ENCODE results near the gene NDUFS7.
"Not testable (repeated sequence)": the region's sequence is repeated elsewhere in the genome, so short reads cannot be mapped to it uniquely, and the experiment has no call there.

Gene NDUFS7

DNA sequence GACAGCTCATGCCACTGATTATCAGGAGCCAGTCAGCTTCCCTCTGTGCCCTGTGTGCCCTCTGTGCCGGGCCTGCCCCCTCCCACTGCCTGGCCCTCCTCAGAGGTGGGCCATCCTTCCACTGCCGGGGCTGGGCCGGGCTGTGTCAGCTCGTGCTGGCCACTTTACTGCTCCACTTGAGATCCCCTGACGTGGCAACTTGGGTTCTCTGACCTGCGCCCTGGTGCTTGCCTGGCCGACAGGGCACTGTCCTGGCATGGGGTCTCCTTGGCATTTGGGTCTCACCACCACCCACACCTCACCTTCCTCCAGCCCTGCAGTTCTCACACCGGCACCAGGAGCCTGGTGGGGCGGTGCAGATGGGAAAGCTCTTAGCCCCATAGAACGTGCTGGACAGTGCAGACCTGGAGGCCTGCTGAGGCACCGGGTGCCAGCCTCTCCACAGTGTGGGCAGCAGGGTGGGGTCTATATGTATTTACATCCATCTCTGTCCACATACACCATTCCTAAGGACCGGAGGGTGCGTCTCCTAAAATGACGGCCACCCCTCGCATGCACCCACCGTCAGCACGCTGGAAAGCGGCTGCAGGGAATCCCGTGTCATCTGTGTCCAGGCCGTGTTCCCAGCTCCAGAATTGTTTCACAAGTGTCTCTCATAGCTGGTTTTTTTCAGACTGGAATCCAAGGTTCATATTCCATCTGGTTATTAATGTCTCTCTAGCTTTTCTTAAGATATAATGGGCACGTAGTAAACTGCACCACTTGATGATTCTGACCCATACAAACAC, 35.4 kb downstream of the NDUFS7 start:
- DNase-seq (ENCODE audit: low spot score) = no peak

DNA sequence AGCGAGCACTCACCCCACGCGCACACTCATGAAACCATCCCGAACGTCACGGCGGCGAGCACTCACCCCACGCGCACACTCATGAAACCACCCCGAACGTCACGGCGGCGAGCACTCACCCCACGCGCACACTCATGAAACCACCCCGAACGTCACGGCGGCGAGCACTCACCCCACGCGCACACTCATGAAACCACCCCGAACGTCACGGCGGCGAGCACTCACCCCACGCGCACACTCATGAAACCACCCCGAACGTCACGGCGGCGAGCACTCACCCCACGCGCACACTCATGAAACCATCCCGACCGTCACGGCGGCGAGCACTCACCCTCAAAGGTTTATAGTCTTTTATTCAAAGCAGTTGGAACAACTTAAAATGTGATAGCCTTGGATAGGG, 36.4 kb downstream of the NDUFS7 start:
- not testable (repeated sequence) for DNase-seq (ENCODE audit: low spot score)

DNA sequence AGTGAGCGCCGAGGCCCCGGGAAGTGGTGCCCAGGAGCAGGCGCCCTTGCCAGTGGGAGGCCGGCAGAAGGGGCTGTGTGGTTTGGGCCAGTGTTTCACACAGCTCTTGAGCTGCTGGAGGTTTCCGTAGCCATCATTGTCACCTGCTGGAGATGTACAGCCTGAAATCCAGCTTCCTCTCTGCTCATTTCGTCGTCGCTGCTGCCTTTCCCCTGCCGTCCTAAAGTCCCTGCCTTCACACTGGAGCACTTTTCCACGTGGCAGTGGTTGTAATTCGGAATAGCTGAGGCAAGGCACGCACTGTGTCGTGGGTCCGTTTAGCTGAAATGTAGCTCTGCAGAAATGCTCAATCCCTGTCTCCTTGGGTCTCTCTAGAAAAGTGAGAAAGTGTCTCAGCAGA, 36.9 kb downstream of the NDUFS7 start:
- no peak for DNase-seq (ENCODE audit: low spot score)

DNA sequence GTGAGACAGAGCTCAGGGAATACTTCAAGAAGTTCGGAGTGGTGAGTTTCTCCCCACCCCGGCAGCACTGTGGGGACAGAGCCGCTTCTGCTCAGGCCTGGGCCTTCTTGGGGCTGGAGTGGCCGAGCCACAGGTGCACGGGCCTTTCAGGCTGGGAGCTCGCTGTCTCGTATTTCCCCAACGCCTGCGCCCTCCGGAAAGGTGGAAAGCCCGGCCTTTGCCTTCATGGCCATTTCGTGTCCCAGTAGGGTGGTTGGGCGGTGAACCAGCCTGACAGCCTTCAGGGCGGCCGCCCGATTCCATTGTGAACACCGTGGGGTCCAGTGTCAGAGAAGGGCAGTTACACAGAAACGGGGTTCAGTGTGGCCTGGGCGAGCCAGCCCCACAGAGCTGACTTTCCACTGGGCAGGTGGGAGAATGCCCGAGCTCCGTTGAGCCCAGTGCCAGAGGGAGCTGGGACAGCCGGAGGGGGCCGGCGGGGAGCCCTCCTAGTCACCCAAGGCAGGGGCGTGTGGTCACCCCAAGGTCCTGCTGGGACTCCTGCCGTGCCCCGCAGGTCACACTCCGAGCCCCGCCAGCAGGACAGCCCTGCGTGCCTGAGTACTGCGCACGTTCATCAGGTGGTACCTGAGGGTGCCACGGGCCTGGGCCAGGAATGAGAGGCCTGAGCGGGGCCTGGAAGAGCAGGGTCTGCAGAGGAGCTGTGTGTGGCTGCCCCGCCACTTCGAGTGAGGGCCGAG, 37.7 kb downstream of the NDUFS7 start:
- no peak for DNase-seq (ENCODE audit: low spot score)

DNA sequence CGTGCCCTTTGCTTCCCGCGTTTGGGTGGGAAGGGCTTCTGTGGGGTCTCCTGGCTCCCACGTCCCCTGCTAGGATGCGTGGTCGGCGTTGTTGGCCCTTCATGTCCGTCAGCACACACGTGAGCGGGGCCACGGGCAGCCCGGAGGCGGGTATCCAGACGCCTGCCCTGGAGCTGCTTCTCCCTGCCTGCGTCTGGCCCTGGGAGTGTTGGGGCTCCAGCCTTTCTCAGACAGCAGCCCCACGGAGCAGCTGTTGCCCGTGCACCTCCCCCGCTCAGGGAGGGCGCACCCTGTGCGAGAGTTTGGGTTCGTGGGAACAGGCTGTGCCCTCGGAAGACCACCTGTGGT, 38.2 kb downstream of the NDUFS7 start:
- DNase-seq (ENCODE audit: low spot score) = no peak

DNA sequence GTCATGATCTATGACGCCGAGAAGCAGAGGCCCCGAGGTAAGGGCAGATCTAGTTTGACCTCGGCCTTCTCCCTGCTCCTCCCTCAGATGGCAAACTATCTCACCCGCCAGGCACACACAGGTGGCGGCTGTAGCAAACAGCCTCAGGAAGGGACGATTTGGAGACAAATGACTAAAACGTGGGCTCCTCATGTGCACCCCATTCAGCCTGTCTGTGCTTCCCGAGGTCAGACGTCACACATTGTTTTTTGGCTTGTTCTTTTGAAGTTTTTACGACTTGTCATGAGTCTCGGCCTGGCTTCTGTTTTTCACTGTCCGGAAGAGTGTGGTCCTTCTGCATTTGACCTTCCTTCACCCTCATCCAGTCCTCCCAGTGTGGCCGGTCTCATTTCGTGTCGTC, 38.7 kb downstream of the NDUFS7 start:
- DNase-seq (ENCODE audit: low spot score) = no peak

DNA sequence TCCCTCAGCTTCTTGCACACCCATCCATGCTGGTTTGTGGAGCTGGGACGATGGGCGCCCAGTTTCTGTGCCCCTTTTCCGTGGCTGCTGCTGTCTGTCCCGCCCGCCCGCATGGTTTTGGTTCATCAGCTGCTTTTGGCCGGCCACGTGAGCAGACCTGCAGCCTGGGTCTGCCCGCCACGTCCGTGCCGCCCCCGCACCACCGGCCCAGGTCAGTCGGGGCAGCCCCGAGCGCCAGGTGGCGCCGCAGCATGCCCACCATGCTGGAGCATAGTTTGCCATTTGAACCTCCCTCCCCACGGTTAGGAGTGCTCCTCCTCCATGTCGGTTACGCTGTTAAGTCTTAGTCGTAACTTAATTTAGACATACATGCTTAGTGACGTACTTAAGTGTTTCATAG, 39.2 kb downstream of the NDUFS7 start:
- no peak for DNase-seq (ENCODE audit: low spot score)

DNA sequence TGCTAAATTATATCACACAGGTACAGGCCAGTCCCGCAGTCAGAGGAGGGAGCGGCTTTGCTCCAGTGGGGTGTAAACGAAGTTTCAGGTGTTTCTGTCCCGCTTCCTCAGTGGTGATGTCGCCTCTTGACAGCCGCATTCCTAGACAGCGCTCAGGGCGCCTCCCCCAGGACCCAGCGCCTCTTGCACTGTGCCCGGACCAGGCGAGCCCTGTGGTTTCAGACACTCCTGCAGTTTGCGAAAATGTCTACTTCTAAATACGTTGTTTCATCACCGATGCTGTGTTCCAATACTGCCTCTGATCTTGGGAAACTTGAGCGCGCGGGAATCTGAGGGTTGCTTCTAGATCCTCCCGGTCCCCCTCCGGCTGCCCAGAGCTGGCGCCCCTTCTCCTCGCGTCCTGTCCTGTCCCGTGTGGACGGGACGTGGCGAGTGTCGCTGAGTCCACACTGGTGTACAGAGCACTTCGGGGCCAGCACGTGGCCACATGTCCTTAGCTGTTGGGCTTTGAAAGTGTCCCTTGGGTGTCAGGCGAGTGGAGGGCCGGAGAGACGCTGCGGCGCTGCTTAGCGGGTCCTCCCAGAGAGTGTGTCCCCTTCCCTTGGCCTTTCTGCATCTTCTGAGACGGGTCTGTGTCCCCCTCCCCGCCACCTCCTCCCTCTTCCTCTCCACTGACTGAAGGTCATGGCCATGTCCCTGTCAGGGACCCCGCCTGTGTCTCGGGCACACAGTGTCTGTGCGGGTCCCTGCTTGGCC, 39.9 kb downstream of the NDUFS7 start:
- no peak for DNase-seq (ENCODE audit: low spot score)

DNA sequence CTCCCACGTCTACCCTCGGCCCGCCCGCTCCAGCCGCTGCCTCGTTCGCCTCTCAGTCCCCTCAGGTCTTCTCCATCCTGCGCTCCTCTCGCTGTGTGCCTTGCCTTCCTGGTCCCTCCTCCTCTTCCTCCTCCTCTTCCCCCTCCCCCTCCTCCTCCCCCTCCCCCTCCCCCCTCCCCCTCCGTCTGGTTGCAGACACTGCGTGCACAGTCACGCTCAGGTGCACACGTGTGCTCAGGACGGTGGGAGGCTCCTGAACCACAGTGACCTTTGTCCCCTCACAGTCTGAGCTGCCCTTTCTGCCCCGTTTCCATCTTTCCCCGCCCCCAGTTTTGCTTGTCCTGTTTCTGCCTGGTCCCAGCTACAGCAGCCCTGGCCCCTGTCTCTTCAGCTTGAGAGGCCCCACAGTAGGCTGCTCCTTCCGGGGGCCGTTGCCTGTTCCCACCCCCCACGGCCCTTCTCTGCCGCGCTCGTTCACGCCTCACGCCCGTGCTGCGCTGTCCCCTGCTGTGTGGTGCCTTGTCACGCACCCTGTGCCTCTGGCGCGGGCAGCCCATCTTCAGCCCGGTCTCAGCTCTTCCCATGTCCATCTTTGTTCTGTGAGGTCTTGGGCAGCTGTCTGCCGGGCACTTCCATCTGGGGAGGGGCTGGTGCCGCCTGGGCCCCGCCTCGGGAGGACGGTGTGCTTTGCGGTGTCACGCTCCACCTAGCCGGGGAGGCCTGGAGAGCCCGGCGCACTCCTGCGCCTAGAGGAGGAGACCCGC, 40.7 kb downstream of the NDUFS7 start:
- DNase-seq (ENCODE audit: low spot score) = no peak

DNA sequence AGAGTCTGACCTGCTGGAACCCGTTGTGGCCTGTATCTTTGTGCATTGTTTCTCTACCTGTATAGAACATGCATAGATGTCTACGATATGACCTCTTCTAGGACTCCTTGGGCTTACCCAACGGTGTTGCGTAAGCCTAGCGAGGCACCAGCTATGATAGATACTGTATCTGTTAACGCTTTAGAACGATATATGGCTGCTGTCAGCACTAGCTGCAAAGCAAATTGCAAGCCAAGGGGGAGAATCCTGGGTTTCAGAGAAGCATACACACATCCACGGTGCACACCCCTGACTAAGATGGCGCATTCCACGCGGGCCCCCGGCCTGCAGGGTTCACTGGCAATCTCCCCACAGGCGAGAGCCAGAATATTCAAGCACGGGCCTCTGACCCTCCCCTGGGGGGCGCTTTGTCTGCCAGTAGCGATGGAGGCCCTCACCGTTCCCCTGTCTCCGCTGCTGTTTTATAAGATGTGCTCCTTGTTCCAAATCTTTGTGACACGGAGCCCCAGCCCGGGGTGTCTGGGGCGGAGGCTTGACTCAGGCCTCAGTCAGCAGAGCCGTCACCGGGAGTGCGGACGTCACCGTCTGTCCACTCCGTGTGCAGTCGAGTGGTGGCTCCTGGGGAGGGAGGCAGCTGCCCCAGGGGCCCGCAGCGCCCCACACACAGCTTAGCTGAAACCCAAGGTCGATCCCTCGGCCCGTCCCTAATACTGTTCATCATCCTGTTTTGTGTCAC, 41.6 kb downstream of the NDUFS7 start:
- no peak for DNase-seq (ENCODE audit: low spot score)

DNA sequence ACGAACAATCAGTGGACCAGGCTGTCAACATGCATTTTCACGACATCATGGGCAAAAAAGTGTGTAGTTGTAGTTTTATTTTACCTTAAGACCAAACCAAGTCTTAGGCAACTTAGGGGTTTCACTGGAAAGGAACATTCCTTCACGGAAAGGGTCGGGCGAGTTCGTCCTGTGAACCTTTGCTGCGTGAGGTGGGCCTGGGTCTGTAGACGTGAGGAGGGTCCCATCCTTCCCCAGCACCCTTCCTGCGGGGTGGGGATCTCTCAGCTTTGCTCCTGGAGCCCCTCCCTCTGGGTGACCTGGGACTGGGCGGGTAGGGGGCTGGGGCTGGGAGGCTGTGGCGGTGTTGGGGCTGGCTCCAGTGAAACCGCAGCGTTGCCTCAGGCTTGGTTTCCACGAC, 42.2 kb downstream of the NDUFS7 start:
- DNase-seq (ENCODE audit: low spot score) = no peak

DNA sequence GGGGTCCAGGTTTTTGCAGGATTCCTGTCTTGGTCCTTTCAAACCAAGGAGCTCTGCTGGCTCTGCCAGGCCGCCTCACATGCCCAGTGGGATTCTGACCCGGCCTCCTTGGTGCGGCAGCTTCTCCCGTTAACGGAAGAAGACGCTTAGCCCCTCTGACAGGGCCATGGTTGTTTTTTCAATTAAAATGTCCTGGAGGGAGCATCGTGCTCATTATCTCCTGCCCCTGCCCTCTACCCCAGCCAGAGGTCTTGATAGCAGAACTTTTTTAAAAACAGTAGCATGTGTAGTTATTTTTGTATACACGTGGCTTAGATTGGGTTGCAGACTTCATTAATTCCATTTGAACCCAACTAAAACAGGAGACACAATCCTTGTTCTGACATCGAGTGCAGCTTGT, 43.0 kb downstream of the NDUFS7 start:
- no peak for DNase-seq (ENCODE audit: low spot score)

DNA sequence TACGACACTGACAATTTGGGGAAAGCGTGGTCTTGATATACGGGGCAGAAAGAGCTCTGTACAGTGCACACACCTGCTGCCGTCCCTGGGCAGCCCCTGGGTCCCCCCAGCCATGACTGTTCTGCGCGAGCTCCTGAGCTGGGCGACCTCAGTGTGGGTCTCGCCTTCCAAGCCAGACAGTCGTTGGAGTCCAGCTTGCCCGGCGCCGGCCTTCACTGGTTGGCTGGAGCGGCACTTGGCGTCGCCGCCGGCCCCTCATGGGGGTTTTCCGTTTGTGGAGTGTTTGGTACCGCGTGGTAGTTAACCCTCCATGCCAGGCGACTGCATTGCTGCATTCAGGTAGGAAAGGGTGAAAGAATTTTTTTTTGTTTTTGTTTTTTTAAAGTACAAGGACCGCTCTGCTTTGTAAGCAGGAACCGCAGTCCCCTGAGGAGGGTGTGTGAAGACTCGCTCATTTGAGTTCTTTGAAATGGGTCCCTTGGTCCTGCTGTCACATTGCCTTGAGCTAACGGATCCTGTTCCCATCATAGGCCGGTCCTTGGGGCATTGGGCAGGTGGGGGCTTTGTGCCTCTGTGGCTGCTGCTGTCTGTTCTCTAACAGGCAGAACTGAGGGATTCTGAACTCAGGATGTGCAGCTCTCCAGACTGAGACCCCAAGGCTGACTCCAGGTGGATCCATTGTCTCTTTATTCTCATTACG, 43.7 kb downstream of the NDUFS7 start:
- DNase-seq (ENCODE audit: low spot score) = no peak

DNA sequence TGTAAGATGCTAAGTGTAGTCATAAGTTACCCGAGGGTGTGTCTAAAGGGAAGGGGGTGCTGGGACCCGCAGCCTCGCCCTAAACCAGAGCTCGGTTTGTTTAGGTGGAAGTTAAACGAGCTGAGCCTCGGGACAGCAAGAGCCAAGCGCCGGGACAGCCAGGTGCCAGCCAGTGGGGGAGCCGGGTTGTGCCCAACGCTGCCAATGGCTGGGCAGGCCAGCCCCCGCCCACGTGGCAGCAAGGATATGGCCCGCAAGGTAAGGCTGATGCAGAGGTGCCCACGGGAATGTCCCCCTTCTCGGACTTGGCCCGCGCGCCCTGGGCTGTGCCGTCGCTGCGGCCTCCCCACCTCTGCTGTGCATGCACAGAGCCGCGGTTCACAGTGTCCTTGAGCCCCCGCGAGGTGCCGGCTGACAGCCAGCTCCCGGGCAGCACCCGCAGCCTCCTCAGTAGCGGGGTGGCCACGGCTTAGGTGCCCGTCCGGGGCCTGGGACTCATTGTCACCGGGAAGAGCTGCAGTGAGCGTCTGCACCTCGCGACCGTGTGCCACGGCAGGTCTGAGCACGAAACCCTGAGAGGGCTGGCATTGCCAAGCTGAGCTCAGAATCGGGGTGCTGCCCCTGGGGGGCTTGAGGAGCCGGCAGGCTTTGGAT, 45.2 kb downstream of the NDUFS7 start:
- DNase-seq (ENCODE audit: low spot score) = no peak

DNA sequence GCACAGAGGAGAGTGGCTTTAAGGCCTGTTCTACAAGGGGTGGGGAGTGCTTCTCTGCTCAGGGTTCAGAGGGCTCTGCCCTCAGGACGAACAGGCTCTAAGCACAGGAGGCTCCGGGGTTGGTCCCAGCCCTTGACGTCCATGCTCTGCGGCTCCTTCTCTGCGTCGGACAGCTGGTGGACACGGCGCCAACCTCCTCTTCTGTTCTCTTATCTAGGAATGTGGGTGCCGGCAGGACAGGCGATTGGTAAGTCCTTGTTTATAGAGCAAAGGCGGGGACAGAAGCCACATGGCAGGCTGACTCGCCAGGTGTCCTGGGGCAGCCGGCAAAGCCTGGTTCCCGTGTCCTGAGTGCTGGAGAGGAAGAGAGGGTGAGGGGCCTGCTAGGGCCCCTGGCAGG, 46.0 kb downstream of the NDUFS7 start:
- no peak for DNase-seq (ENCODE audit: low spot score)

DNA sequence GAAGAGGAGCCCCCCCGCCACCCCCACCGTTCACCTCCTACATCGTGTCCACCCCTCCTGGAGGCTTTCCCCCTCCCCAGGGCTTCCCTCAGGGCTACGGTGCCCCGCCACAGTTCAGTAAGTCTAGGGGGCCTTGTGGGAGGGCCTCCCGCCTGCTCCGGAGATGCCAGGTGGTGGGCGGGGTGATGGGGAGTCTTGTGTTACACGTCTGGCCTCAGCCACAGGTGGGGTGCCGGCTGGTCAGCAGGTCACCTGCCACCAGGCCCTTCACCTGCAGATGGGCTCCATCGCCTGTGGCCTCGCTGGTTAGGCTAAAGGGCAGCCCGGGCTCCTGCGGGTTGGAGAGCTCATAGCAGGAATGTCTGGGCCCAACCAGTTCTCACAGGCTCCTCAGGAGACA, 46.5 kb downstream of the NDUFS7 start:
- no peak for DNase-seq (ENCODE audit: low spot score)

DNA sequence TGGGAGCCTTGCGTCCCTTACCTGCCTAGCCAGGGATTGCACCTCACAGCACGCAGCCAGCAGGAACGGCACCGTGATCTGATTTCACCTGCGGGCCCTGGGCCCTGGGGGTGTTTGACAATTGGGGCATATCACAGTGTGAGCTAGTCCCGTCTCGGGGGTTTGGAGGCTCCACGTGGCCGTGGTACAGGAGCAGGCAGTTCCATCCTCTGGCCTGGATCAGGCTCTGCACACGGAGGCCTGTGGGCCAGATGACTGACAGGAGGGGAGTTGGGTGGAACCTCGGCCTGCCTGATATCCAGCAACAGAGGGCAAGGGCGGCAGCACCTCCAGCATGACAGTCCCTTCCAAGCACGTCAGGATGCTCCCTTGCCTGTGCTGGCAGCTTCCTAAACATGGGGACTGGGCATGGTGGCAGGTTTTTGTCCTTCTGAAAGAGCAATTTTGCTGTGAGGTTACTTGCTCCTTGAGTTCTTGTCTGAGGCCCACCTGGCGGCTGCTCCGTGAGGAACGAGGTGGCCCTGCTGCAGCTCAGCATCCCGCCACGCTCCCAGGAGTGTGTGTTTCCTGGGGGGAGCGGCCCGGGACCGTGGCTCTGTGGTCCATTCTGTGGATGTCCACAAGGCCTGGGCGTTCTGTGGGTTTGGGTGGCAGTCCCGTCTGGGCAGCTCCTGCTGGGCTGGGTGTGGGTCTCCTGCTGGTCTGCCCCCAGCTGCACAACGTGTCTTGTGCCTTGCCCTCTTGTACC, 48.2 kb downstream of the NDUFS7 start:
- DNase-seq (ENCODE audit: low spot score) = no peak

DNA sequence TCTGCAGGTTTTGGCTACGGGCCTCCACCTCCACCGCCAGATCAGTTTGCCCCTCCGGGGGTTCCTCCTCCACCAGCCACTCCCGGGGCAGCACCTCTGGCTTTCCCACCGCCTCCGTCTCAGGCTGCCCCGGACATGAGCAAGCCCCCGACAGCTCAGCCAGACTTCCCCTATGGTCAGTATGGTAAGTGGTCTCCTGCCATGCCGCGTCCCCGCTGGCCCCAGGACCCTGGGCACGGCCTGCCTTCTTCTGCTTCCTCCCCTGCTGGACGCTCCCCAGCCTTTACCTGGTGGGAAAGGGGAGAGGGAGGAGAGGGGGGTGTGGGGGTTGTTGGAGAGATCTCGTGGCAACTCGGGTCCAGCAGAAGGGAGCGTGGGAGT, 48.8 kb downstream of the NDUFS7 start:
- DNase-seq (ENCODE audit: low spot score) = no peak

DNA sequence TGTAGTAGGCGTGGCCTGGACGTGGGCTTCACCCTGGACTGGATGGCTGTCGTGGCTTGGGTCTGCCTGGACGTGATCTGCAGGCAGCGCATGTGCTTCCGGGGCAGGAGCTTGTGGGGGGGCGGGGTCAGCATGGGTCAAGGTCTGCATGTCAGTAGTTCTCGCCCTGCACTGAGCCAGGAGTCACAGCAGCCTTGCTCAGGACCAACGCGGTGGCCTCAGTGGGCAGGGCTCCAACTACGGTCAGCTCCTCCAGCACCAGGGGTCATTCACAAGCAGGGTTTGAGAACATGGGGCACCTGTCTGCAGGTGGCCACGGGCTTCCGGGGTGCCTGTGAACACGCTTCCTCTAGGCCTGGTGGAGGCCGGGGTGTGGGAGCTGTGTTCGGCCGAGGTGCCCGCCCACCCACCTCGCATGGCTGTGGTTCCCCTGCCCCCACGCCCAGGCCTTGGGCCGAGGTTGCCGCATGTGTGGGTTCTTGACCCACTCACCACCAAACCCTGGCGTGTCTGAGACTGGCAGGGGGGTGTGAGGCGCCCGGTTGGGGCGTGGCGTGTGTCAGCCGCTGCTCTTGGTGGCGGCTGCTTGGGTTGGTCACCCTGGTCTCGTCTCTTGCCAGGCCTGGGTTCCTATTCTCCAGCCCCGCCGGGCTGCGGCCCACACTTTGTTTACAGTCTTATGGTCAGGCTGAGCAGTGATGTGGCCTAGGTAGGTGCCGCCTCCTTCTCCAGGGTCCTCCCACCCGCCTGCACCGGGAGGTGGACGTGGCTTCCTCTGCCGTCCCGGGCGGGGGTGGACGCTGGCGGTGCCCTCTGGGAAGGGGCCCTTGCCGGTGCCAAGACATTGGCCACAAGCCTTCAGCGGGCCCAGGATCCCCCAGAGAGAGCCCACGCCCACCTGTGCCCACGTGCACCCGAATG, 49.7 kb downstream of the NDUFS7 start:
- DNase-seq (ENCODE audit: low spot score) = no peak
